Neutrophil (primary cell): Measurements from ENCODE around the gene MBIP.

Experiments used
- H3K27ac ChIP-seq: fragments of 200-600 bp; sonication (generic); 2 replicates; pipeline ENCODE4 v1.5.1; 2016; ENCODE audit warnings: mild to moderate bottlenecking, moderate library complexity
- H3K27me3 ChIP-seq: fragments of 200-600 bp; sonication (generic); 2 replicates; pipeline ENCODE4 v1.6.0; 2016; ENCODE audit warnings: mild to moderate bottlenecking
- H3K36me3 ChIP-seq: fragments of 200-600 bp; sonication (generic); 2 replicates; pipeline ENCODE4 v1.5.1; 2017
- H3K4me1 ChIP-seq, 2 experiments: fragments of 200-600 bp in 1 of 2; sonication (generic) in 1 of 2; 1 replicate in 1 of 2; 2 replicates in 1 of 2; pipeline versions ENCODE4 v1.5.1 to v1.6.1; 2013 to 2016; ENCODE audit warnings: low read depth in 1 of 2, low read length in 1 of 2, mild to moderate bottlenecking in 1 of 2, moderate library complexity in 1 of 2; ENCODE audit not compliant: control insufficient read depth in 1 of 2, insufficient read depth in 1 of 2
- H3K4me3 ChIP-seq, 2 experiments: fragments of 200-600 bp in 1 of 2; sonication (generic) in 1 of 2; 1 replicate in 1 of 2; 2 replicates in 1 of 2; pipeline ENCODE4 v1.5.1; 2013 to 2016; ENCODE audit warnings: low read depth in 1 of 2, low read length in 1 of 2, mild to moderate bottlenecking in 1 of 2, moderate library complexity in 1 of 2
- H3K9me3 ChIP-seq: fragments of 200-600 bp; sonication (generic); 2 replicates; pipeline ENCODE4 v1.5.1; 2016
- CTCF ChIP-seq: fragments of 200-600 bp; sonication (generic); IDR thresholded peaks from 2 replicates; pipeline ENCODE4 v1.5.1; 2016; ENCODE audit warnings: antibody characterized with exemption

Gene MBIP

GRCh38 chr14:36313206-36313605, 7.2 kb downstream of the MBIP start:
- Histone ChIP-seq H3K4me1 (no peaks in the 10 kb centered on the region), H3K4me3 (no peak overlapping the region), H3K27me3 (no peaks in the 10 kb centered on the region), H3K9me3 (no peaks in the 10 kb centered on the region), H3K27ac (no peak overlapping the region), H3K36me3 (peaks cover 37% of the 10 kb centered on the region)
- TF ChIP-seq CTCF, result no peak

GRCh38 chr14:36306836-36307235, 13.6 kb downstream of the MBIP start:
- H3K9me3 ChIP-seq, result no peaks in the 10 kb centered on the region
- H3K27ac ChIP-seq, result no peak overlapping the region
- no peaks in the 10 kb centered on the region for H3K27me3 ChIP-seq
- no peak overlapping the region for H3K4me3 ChIP-seq
- TF ChIP-seq CTCF, result no peak
- H3K36me3 ChIP-seq, result peaks cover 50% of the 10 kb centered on the region
- H3K4me1 ChIP-seq, result no peaks in the 10 kb centered on the region

- H3K27me3 ChIP-seq, result no peaks in the 10 kb centered on the region
- H3K4me3 ChIP-seq, result no peak overlapping the region
- no peaks in the 10 kb centered on the region for H3K9me3 ChIP-seq
- no peak for TF ChIP-seq CTCF
- H3K36me3 ChIP-seq, result peaks cover 33% of the 10 kb centered on the region
- no peak overlapping the region for H3K27ac ChIP-seq
- H3K4me1 ChIP-seq, result no peaks in the 10 kb centered on the region
Observed at GRCh38 chr14:36304895-36305294, 15.5 kb downstream of the MBIP start.

GRCh38 chr14:36303960-36304359, 16.5 kb downstream of the MBIP start:
- Histone ChIP-seq H3K9me3 (no peaks in the 10 kb centered on the region), H3K4me1 (no peaks in the 10 kb centered on the region), H3K36me3 (peaks cover 30% of the 10 kb centered on the region), H3K27me3 (no peaks in the 10 kb centered on the region), H3K4me3 (no peak overlapping the region), H3K27ac (no peak overlapping the region)
- TF ChIP-seq CTCF, result no peak

- H3K27ac ChIP-seq, result no peak overlapping the region
- TF ChIP-seq CTCF, result no peak
- H3K4me1 ChIP-seq, result no peaks in the 10 kb centered on the region
- H3K9me3 ChIP-seq, result no peaks in the 10 kb centered on the region
- peaks cover 40% of the 10 kb centered on the region for H3K36me3 ChIP-seq
- no peak overlapping the region for H3K4me3 ChIP-seq
- H3K27me3 ChIP-seq, result no peaks in the 10 kb centered on the region
Observed at GRCh38 chr14:36302823-36303222, 17.6 kb downstream of the MBIP start.

- H3K4me1 ChIP-seq, result peaks cover 0 to 5% of the 10 kb centered on the region in 2 experiments
- H3K36me3 ChIP-seq, result peaks cover 33% of the 10 kb centered on the region
- no peaks in the 10 kb centered on the region for H3K9me3 ChIP-seq
- H3K27ac ChIP-seq, result no peak overlapping the region
- no peak overlapping the region for H3K4me3 ChIP-seq
- no peaks in the 10 kb centered on the region for H3K27me3 ChIP-seq
- TF ChIP-seq CTCF, result no peak
Observed at GRCh38 chr14:36301159-36301558, 19.3 kb downstream of the MBIP start.
